Measurements from ENCODE around the gene AK2.

DNA sequence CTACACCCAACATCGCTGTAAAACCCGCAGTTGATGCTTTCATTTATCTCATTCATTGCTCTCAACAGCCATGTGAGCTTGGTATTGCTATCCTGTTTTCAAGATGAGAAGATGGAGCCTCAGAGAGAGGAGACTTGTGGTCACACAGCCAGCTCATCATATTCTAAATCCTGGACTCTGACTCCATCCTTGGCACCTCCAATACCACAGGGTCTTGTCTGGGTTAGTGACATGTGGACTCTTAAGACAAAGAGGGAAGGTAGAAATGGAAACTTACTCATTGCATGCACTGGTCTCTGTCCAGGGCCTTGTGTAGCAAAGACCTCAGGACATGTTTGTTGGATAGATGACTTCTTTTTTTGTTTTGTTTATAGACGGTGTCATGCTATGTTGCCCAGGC, 65.1 kb downstream of the AK2 start:
- TF ChIP-seq, protein P1, sequence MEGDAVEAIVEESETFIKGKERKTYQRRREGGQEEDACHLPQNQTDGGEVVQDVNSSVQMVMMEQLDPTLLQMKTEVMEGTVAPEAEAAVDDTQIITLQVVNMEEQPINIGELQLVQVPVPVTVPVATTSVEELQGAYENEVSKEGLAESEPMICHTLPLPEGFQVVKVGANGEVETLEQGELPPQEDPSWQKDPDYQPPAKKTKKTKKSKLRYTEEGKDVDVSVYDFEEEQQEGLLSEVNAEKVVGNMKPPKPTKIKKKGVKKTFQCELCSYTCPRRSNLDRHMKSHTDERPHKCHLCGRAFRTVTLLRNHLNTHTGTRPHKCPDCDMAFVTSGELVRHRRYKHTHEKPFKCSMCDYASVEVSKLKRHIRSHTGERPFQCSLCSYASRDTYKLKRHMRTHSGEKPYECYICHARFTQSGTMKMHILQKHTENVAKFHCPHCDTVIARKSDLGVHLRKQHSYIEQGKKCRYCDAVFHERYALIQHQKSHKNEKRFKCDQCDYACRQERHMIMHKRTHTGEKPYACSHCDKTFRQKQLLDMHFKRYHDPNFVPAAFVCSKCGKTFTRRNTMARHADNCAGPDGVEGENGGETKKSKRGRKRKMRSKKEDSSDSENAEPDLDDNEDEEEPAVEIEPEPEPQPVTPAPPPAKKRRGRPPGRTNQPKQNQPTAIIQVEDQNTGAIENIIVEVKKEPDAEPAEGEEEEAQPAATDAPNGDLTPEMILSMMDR (IDR thresholded peaks at IDR 0.05; ENCODE audit: insufficient read depth, low read depth, low read length): no peak
- no peak for TF ChIP-seq EZH2 (IDR thresholded peaks at IDR 0.05; ENCODE audit: insufficient read depth, low read length)

Measured in astrocyte (in vitro differentiated cells and primary cell).